H9 (cell line): Measurements from ENCODE around the gene GRIN2A. TPM values are rescaled to one million over a fixed set of nuclear protein-coding genes. Genes with fewer than 3 reads are reported as not detected.

Source experiments
- DNase-seq: peaks from one replicate; pipeline ENCODE4 v3.0.0-alpha.2; 2017
- H2AFZ ChIP-seq: one replicate; pipeline ENCODE4 v1.6.1; 2013; ENCODE audit warnings: mild to moderate bottlenecking, low read length, control low read depth, moderate library complexity
- H2AK5ac ChIP-seq: 2 replicates; pipeline ENCODE4 v1.6.1; 2013; ENCODE audit warnings: low read length, control low read depth, mixed read lengths; ENCODE audit not compliant: insufficient read length
- H2BK120ac ChIP-seq: one replicate; pipeline ENCODE4 v1.6.1; 2013; ENCODE audit warnings: low read depth, mild to moderate bottlenecking, low read length, control low read depth, inconsistent platforms; ENCODE audit not compliant: poor library complexity, severe bottlenecking
- H2BK12ac ChIP-seq: 2 replicates; pipeline ENCODE4 v1.6.1; 2013; ENCODE audit warnings: low read length, control low read depth, mixed read lengths, low read depth; ENCODE audit not compliant: insufficient read length
- H2BK15ac ChIP-seq: 2 replicates; pipeline ENCODE4 v1.6.1; 2013; ENCODE audit warnings: low read depth, low read length, control low read depth
- H2BK20ac ChIP-seq: one replicate; pipeline ENCODE4 v1.6.1; 2013; ENCODE audit warnings: low read depth, mild to moderate bottlenecking, low read length, control low read depth, inconsistent platforms; ENCODE audit not compliant: poor library complexity, severe bottlenecking
- H2BK5ac ChIP-seq: 2 replicates; pipeline ENCODE4 v1.6.1; 2013; ENCODE audit warnings: low read length, control low read depth, mixed read lengths; ENCODE audit not compliant: insufficient read length
- H3K14ac ChIP-seq: 2 replicates; pipeline ENCODE4 v1.6.1; 2013; ENCODE audit warnings: low read length, control low read depth; ENCODE audit not compliant: insufficient read depth
- H3K18ac ChIP-seq: 2 replicates; pipeline ENCODE4 v1.6.1; 2013; ENCODE audit warnings: low read depth, mild to moderate bottlenecking, mixed read lengths, low read length, control low read depth; ENCODE audit not compliant: insufficient read length
- H3K23ac ChIP-seq: 2 replicates; pipeline ENCODE4 v1.6.1; 2013; ENCODE audit warnings: low read length, control low read depth, mixed read lengths, low read depth; ENCODE audit not compliant: insufficient read length
- H3K23me2 ChIP-seq: 2 replicates; pipeline ENCODE4 v1.6.1; 2013; ENCODE audit warnings: low read depth, mild to moderate bottlenecking, mixed read lengths, low read length, control low read depth; ENCODE audit not compliant: insufficient read length, poor library complexity, severe bottlenecking
- H3K27ac ChIP-seq: 2 replicates; pipeline ENCODE4 v1.5.1; 2013; ENCODE audit warnings: low read length, control low read depth, mixed read lengths, low read depth; ENCODE audit not compliant: insufficient read length
- H3K27me3 ChIP-seq: 2 replicates; pipeline ENCODE4 v1.6.1; 2013; ENCODE audit warnings: low read length, control low read depth, inconsistent platforms; ENCODE audit not compliant: insufficient read depth
- H3K4ac ChIP-seq: 2 replicates; pipeline ENCODE4 v1.6.1; 2013; ENCODE audit warnings: low read depth, mild to moderate bottlenecking, control low read depth, inconsistent platforms, low read length, moderate library complexity
- H3K4me1 ChIP-seq: 2 replicates; pipeline ENCODE4 v1.6.1; 2013; ENCODE audit warnings: low read length, control low read depth, inconsistent platforms; ENCODE audit not compliant: insufficient read depth
- H3K4me2 ChIP-seq: 2 replicates; pipeline ENCODE4 v1.6.1; 2013; ENCODE audit warnings: low read length, control low read depth, mixed read lengths; ENCODE audit not compliant: insufficient read length, insufficient read depth
- H3K56ac ChIP-seq: 2 replicates; pipeline ENCODE4 v1.6.1; 2013; ENCODE audit warnings: low read depth, mild to moderate bottlenecking, mixed read lengths, low read length, control low read depth; ENCODE audit not compliant: insufficient read length
- H3K79me1 ChIP-seq: 2 replicates; pipeline ENCODE4 v1.6.1; 2013; ENCODE audit warnings: low read depth, mild to moderate bottlenecking, moderate library complexity, low read length, control low read depth, inconsistent platforms; ENCODE audit not compliant: insufficient read depth, poor library complexity, severe bottlenecking
- H3K79me2 ChIP-seq: 2 replicates; pipeline ENCODE4 v1.6.1; 2013; ENCODE audit warnings: low read length, control low read depth, inconsistent platforms; ENCODE audit not compliant: insufficient read depth
- H3K9ac ChIP-seq: 2 replicates; pipeline ENCODE4 v1.6.1; 2013; ENCODE audit warnings: low read length, control low read depth, mixed read lengths; ENCODE audit not compliant: insufficient read length; ENCODE audit errors: extremely low read depth
- H3K9me3 ChIP-seq: one replicate; pipeline ENCODE4 v1.6.1; 2013; ENCODE audit warnings: low read depth, low read length, inconsistent platforms; ENCODE audit not compliant: control insufficient read depth
- H3T11ph ChIP-seq: one replicate; pipeline ENCODE4 v1.6.1; 2013; ENCODE audit warnings: mild to moderate bottlenecking, low read length, control low read depth, inconsistent platforms
- H4K20me1 ChIP-seq: one replicate; pipeline ENCODE4 v1.6.1; 2013; ENCODE audit not compliant: control insufficient read depth, insufficient read length, insufficient read depth
- H4K5ac ChIP-seq: 2 replicates; pipeline ENCODE4 v1.6.1; 2013; ENCODE audit warnings: low read depth, mild to moderate bottlenecking, mixed read lengths, low read length, control low read depth; ENCODE audit not compliant: insufficient read length
- H4K8ac ChIP-seq: replicated peaks from 2 replicates; pipeline ENCODE4 v1.6.1; 2013; ENCODE audit warnings: low read length, control low read depth, mixed read lengths, low read depth; ENCODE audit not compliant: insufficient read length
- H4K91ac ChIP-seq: 2 replicates; pipeline ENCODE4 v1.6.1; 2013; ENCODE audit warnings: low read depth, mild to moderate bottlenecking, moderate library complexity, mixed read lengths, low read length, control low read depth; ENCODE audit not compliant: insufficient read length
- H3K27ac Mint-ChIP-seq, 3 experiments: 2 replicates in 2 of 3; 3 replicates in 1 of 3; pipeline ENCODE4 v1.8.0; 2020 to 2021; ENCODE audit warnings: mixed read lengths in 3 of 3, mild to moderate bottlenecking in 1 of 3, moderate library complexity in 1 of 3
- H3K27me3 Mint-ChIP-seq: 2 replicates; pipeline ENCODE4 v1.8.0; 2021; ENCODE audit warnings: low read depth, mild to moderate bottlenecking, moderate library complexity, mixed read lengths
- H3K36me3 Mint-ChIP-seq, 3 experiments: 2 replicates in 2 of 3; 3 replicates in 1 of 3; pipeline ENCODE4 v1.8.0; 2020 to 2021; ENCODE audit warnings: low read depth in 3 of 3, mixed read lengths in 3 of 3; ENCODE audit not compliant: insufficient read depth in 1 of 3
- H3K4me1 Mint-ChIP-seq, 2 experiments: 2 replicates each; pipeline ENCODE4 v1.8.0; 2020; ENCODE audit warnings: mixed read lengths in 2 of 2
- H3K4me3 Mint-ChIP-seq, 2 experiments: 2 replicates in 1 of 2; 3 replicates in 1 of 2; pipeline ENCODE4 v1.8.0; 2020 to 2021; ENCODE audit warnings: mild to moderate bottlenecking in 2 of 2, mixed read lengths in 2 of 2, moderate library complexity in 1 of 2
- H3K9me3 Mint-ChIP-seq, 2 experiments: 2 replicates in 1 of 2; 3 replicates in 1 of 2; pipeline ENCODE4 v1.8.0; 2020; ENCODE audit warnings: mild to moderate bottlenecking in 2 of 2, mixed read lengths in 2 of 2, moderate library complexity in 1 of 2
- CTCF ChIP-seq: fragments of 200-600 bp; sonication (generic); conservative IDR thresholded peaks from 3 replicates; pipeline ENCODE4 v1.8.0; 2021; ENCODE audit warnings: antibody characterized with exemption, mild to moderate bottlenecking
- WGBS: extraction: QIAGEN DNeasy Blood & Tissue Kit; methylation state at CpG from one replicate; pipeline ENCODE4 v1.1.7; 2013; ENCODE audit warnings: missing lambda C conversion rate, low lambda C conversion rate, mixed read lengths; ENCODE audit not compliant: insufficient read length; ENCODE audit errors: extremely low coverage; 5-methylcytosine and 5-hydroxymethylcytosine counted together
- total RNA-seq: library from RNA; stranded (reverse); gene quantifications from 2 replicates; pipeline ENCODE4 v1.2.1, GENCODE V29; 2021

The GRIN2A gene
- total RNA-seq, 1 experiment from 2014 or later: 1.5 TPM

GRCh38 chr16:9836118-9836736 lies 346.0 kb downstream of the GRIN2A start:
- no peak for TF ChIP-seq CTCF
- H2BK15ac ChIP-seq: no peak overlapping the region
- no peak overlapping the region for H2BK20ac ChIP-seq
- H2AK5ac ChIP-seq: no peak overlapping the region
- no peaks in the 10 kb centered on the region for H3K79me2 ChIP-seq
- DNase-seq: no peak
- no peak overlapping the region for H3K4ac ChIP-seq
- H4K8ac ChIP-seq: no peak overlapping the region
- WGBS: no CpG with 5 or more reads among the region's 9 CpGs
- H2AFZ ChIP-seq: no peak overlapping the region
- no peak overlapping the region for H2BK5ac ChIP-seq
- H4K91ac ChIP-seq: no peak overlapping the region
- H3K4me2 ChIP-seq: no peak overlapping the region
- H3K4me1 Mint-ChIP-seq: peaks cover 31 to 34% of the 10 kb centered on the region in 2 experiments
- H2BK12ac ChIP-seq: no peak overlapping the region
- no peaks in the 10 kb centered on the region for H3K9me3 ChIP-seq
- H3T11ph ChIP-seq: no peak overlapping the region
- no peak overlapping the region for H3K18ac ChIP-seq
- H3K23ac ChIP-seq: no peak overlapping the region
- H3K9ac ChIP-seq: no peak overlapping the region
- no peaks in the 10 kb centered on the region for H3K27me3 Mint-ChIP-seq
- H3K4me3 Mint-ChIP-seq: no peak overlapping the region
- no peaks in the 10 kb centered on the region for H3K27me3 ChIP-seq
- no peaks in the 10 kb centered on the region for H3K9me3 Mint-ChIP-seq
- no peak overlapping the region for H3K14ac ChIP-seq
- H3K4me1 ChIP-seq: peaks cover 8% of the 10 kb centered on the region; the same call in 1 of the 2 replicates
- no peak overlapping the region for H4K5ac ChIP-seq
- no peaks in the 10 kb centered on the region for H3K23me2 ChIP-seq
- H4K20me1 ChIP-seq: no peaks in the 10 kb centered on the region
- no peak overlapping the region for H3K56ac ChIP-seq
- H3K27ac ChIP-seq: no peak overlapping the region
- H3K27ac Mint-ChIP-seq: no peak overlapping the region
- H3K36me3 Mint-ChIP-seq: no peaks in the 10 kb centered on the region
- no peak overlapping the region for H2BK120ac ChIP-seq
- no peaks in the 10 kb centered on the region for H3K79me1 ChIP-seq
